Measurements from ENCODE around the gene HGF.

HGF gene

GRCh38 chr7:81754918-81755696 lies 14.7 kb downstream of the HGF start:
- no peaks in the 10 kb centered on the region for H3K36me3 ChIP-seq (ENCODE audit: insufficient read depth, low read length)
- no peak overlapping the region for H3K9ac ChIP-seq (ENCODE audit: low read length)
- H3K4me2 ChIP-seq (ENCODE audit: low read length), result no peak overlapping the region
- H4K20me1 ChIP-seq (ENCODE audit: insufficient read depth, low read length), result no peaks in the 10 kb centered on the region
- TF ChIP-seq CTCF (IDR thresholded peaks at IDR 0.05; ENCODE audit: low read length), result no peak
- TF ChIP-seq EZH2 (IDR thresholded peaks at IDR 0.05; ENCODE audit: borderline replicate concordance, low read length), result no peak
- H3K9me3 ChIP-seq (ENCODE audit: low read length), result no peaks in the 10 kb centered on the region
- H3K27ac ChIP-seq (ENCODE audit: low read depth, low read length, poor library complexity, severe bottlenecking), result no peak overlapping the region
- no peak overlapping the region for H2AFZ ChIP-seq (ENCODE audit: low read length)
- H3F3A ChIP-seq (ENCODE audit: insufficient read depth, low read length), result no peaks in the 10 kb centered on the region
- H3K4me3 ChIP-seq (ENCODE audit: low read depth, low read length, poor library complexity, severe bottlenecking), result no peak overlapping the region
- no peaks in the 10 kb centered on the region for H3K27me3 ChIP-seq (ENCODE audit: insufficient read depth, low read length)
- H3K4me1 ChIP-seq (ENCODE audit: insufficient read depth, low read length, severe bottlenecking), result peaks cover 25% of the 10 kb centered on the region
- no peaks in the 10 kb centered on the region for H3K9me2 ChIP-seq (ENCODE audit: low read depth, low read length)
- H3K79me2 ChIP-seq (ENCODE audit: insufficient read depth, low read length), result no peaks in the 10 kb centered on the region

DNA sequence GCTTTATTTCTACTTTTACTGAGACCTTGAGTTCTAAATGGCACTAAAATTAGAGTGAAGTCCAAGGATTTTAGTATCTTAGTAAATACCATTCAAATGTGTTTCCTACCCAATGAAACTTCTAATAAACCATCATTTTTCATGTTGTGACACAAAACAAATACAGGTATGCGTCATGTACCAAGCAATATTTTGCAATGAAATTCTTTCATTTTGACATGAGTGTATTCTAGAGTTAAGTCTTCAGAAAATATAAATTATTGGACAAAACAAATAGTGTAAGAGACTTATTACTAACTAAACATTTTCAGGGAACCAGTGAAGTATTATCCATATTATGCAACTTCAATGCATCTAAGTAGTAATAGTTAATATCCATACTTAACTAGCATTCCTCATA lies 16.5 kb downstream of the HGF start:
- H3K4me3 ChIP-seq (ENCODE audit: low read depth, low read length, poor library complexity, severe bottlenecking), result no peak overlapping the region
- H3F3A ChIP-seq (ENCODE audit: insufficient read depth, low read length), result no peaks in the 10 kb centered on the region
- peaks cover 25% of the 10 kb centered on the region for H3K4me1 ChIP-seq (ENCODE audit: insufficient read depth, low read length, severe bottlenecking)
- H2AFZ ChIP-seq (ENCODE audit: low read length), result no peak overlapping the region
- H3K36me3 ChIP-seq (ENCODE audit: insufficient read depth, low read length), result no peaks in the 10 kb centered on the region
- H3K9ac ChIP-seq (ENCODE audit: low read length), result no peak overlapping the region
- H3K4me2 ChIP-seq (ENCODE audit: low read length), result no peak overlapping the region
- no peaks in the 10 kb centered on the region for H3K27me3 ChIP-seq (ENCODE audit: insufficient read depth, low read length)
- TF ChIP-seq CTCF (IDR thresholded peaks at IDR 0.05; ENCODE audit: low read length) (no peak), EZH2 (IDR thresholded peaks at IDR 0.05; ENCODE audit: borderline replicate concordance, low read length) (no peak)
- no peaks in the 10 kb centered on the region for H3K9me2 ChIP-seq (ENCODE audit: low read depth, low read length)
- no peaks in the 10 kb centered on the region for H3K9me3 ChIP-seq (ENCODE audit: low read length)
- H3K79me2 ChIP-seq (ENCODE audit: insufficient read depth, low read length), result no peaks in the 10 kb centered on the region
- no peak overlapping the region for H3K27ac ChIP-seq (ENCODE audit: low read depth, low read length, poor library complexity, severe bottlenecking)
- no peaks in the 10 kb centered on the region for H4K20me1 ChIP-seq (ENCODE audit: insufficient read depth, low read length)

GRCh38 chr7:81752318-81752714 lies 17.5 kb downstream of the HGF start:
- H3K27ac ChIP-seq (ENCODE audit: low read depth, low read length, poor library complexity, severe bottlenecking), result no peak overlapping the region
- no peaks in the 10 kb centered on the region for H3K9me2 ChIP-seq (ENCODE audit: low read depth, low read length)
- peaks cover 25% of the 10 kb centered on the region for H3K4me1 ChIP-seq (ENCODE audit: insufficient read depth, low read length, severe bottlenecking)
- H3K9me3 ChIP-seq (ENCODE audit: low read length), result no peaks in the 10 kb centered on the region
- H3F3A ChIP-seq (ENCODE audit: insufficient read depth, low read length), result no peaks in the 10 kb centered on the region
- H3K9ac ChIP-seq (ENCODE audit: low read length), result no peak overlapping the region
- H3K36me3 ChIP-seq (ENCODE audit: insufficient read depth, low read length), result no peaks in the 10 kb centered on the region
- no peak overlapping the region for H2AFZ ChIP-seq (ENCODE audit: low read length)
- H3K79me2 ChIP-seq (ENCODE audit: insufficient read depth, low read length), result no peaks in the 10 kb centered on the region
- H3K27me3 ChIP-seq (ENCODE audit: insufficient read depth, low read length), result no peaks in the 10 kb centered on the region
- no peak overlapping the region for H3K4me3 ChIP-seq (ENCODE audit: low read depth, low read length, poor library complexity, severe bottlenecking)
- no peaks in the 10 kb centered on the region for H4K20me1 ChIP-seq (ENCODE audit: insufficient read depth, low read length)
- TF ChIP-seq CTCF (IDR thresholded peaks at IDR 0.05; ENCODE audit: low read length) (no peak), EZH2 (IDR thresholded peaks at IDR 0.05; ENCODE audit: borderline replicate concordance, low read length) (no peak)
- no peak overlapping the region for H3K4me2 ChIP-seq (ENCODE audit: low read length)

Data from OCI-LY1 (cell line).